ENCODE data around the gene YRDC.
"Not testable (repeated sequence)": the region's sequence is repeated elsewhere in the genome, so short reads cannot be mapped to it uniquely, and the experiment has no call there.

YRDC gene

DNA sequence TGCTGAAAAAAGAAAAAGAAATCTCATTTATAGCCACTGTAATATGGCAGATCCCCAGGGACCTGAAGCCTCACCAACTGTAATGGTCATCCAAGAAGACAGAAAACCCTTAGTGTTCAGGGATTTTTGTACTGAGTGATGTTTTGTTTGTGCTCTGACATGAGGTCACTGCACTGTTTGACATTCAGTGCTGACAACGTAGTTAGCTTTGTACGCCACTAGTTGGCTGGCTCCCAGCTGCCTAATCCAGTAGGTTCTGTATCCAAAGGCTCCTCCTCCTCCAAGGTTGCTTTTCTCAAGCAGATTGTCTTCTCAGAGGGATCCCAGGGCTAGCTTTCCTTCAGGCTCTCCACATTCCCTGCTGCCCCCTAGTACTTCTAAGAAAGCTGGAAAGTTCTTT lies 9.5 kb upstream of the YRDC start:
- DNase-seq = no peak

DNA sequence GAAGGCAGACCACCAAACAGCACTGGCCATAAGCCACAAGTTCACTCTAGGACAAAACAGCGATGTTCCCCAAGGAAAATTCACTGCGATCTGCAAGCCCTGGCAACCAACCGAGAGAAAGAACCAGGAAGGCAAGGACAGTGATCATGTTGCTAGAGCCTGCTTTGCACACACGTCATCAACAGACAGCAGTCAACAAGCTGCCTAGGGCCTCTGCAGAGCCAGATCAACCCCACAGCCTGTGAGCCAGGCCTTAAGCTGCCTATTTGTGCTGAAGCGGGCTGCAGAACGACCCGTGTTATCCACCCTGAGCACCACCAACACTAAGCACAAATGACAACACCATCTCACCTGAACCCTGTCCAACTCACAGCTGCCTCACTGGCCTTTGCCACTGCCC lies 6.2 kb upstream of the YRDC start:
- no peak for DNase-seq

DNA sequence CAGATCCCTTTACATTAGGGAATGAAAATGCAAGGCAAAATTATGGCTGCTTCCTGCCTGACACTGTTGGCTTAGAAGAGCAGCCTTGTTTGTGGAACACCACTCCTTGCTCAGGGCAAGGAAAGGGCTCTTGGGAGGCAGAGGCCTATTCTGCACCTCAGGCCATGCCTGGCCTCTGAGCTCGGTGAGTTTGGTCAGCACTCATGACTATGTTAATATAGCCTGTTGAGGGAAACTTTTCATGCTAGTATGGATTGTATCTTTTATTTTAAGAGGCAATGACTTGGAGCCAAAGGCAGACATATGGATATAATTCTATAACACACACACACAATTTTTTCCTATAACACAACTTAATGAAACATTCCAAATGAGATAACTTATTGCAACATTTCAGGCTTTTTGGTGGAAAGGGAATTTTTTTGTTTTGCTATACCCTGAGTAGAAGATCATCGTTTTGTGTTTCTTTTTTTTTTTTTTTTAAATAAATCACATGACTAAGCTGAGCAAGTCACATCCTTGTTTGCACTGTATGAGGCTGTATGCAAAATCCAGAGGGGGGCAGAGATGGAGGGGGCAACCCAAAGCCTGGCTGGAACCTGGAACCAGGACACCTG lies 5.6 kb upstream of the YRDC start:
- no peak for DNase-seq

DNA sequence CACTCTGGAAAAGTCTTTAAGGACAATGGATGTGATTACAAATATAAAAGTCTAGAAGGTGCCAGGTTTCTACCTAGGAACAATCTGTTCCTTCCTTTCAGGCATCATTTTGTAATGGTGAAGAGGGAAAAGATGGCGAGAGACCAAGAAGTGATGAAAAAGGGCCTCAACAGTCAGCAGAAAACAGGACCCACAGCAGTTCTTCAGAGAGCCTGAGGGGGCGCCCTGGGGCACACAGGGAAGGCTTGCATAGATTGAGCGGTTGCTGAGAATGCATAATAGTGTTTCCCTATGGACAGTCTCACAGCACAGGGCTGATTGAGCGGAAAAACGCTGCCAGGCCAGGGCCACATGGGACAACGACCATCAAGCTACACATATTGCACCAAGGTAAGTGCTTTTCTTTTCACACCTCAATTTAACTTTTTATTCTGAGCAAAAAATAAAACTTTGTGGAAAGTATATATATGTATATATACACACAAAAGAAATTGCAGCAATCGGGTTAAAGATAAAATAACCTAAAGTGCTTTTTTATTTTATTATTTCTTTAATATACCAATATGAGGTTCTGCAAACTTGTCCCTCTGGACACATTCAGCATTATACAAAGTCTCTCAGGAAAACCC lies 3.1 kb upstream of the YRDC start:
- DNase-seq = peak; percentile 70

DNA sequence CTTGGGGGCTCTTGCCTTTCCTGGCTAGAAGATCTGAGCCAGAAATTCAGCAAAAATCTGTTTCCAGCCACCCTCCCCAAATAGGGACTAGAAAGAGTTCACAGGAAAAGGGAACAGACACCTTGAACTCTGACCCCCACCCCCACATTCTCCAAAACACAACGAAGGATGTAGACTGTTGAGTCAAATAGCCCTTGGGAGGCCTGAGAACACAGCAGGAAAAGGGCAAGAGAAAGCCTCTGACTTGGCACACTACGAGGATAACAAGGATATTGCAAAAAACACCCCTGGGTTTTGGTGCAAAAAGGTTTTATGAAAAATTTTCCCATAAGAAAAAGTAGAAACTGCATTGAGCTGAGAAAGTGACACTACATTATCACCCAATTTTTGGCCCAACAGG lies 1.9 kb upstream of the YRDC start:
- no peak for DNase-seq

DNA sequence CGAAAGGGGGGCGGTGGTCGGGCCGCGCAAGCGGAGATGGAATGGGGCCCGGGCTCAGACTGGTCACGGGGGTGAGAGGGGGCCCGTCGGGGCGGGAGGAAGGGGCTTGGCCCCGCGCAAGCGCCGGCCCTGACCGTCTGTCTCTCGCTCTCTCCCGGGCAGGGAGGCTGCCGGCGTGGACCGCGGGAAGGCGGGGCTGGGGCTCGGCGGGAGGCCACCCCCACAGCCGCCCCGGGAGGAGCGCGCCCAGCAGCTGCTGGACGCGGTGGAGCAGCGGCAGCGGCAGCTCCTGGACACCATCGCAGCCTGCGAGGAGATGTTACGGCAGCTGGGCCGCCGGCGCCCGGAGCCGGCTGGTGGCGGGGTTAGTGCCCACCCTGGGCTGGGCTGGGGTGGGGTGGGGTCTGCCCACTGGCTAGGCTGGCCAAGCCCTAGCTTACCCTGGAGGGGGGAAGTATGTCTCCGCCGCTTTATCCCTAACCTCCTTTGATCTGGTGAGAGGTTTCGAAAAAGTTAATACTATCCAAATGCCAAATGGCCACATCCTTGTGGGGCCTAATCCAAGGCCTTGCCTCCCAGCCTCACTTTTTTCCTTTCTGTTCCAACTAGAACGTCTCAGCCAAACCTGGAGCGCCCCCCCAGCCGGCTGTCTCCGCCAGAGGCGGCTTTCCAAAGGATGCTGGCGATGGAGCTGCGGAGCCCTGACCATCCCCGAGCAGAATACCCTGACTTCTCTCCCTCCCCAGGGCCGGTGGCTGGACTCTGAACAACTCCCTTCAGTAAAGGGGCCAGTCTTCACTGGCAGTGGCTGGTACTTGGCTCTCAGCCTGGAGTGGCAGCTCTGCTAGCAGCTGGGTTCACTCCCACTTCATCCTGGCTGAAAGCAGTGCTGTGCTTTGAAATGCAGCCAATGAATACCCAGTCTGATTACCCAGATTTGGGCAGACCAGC lies 636 bp upstream of the YRDC start:
- DNase-seq = peak; percentile 49

DNA sequence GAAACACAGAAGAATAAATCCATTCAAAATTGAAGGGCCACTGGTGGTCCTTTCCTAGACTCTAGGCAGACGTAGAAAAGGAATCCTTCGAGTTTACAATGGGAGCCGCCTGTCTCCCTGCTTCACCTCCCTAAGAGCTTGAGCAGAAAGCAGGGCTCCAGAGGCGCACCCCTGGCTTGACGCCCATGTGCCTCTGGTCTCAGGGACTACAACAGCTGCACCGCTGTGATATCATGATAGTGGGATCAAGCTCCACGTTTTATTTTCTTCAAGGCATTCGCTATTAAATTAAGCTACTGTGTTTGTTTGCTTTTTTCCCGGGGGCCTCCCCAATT lies 821 bp downstream of the YRDC start:
- no peak for DNase-seq

DNA sequence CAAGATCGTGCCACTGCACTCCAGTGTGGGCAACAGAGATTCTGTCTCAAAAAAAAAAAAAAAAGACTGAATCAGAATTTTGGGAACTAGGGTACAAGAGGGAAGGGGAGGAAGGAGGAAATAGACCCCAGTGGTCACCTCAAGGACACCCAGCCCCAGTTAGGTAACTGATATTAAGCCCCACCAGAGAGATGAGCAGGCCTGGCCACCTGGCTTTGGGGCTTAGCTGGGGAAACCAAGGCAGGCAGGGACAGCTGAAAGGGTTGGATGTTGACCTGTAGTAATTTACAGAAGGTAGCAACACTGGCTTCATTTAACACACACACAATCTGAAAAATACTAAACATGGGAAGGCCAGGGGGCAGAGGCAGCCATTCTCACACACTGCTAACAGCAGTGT lies 5.6 kb downstream of the YRDC start:
- no peak for DNase-seq

DNA sequence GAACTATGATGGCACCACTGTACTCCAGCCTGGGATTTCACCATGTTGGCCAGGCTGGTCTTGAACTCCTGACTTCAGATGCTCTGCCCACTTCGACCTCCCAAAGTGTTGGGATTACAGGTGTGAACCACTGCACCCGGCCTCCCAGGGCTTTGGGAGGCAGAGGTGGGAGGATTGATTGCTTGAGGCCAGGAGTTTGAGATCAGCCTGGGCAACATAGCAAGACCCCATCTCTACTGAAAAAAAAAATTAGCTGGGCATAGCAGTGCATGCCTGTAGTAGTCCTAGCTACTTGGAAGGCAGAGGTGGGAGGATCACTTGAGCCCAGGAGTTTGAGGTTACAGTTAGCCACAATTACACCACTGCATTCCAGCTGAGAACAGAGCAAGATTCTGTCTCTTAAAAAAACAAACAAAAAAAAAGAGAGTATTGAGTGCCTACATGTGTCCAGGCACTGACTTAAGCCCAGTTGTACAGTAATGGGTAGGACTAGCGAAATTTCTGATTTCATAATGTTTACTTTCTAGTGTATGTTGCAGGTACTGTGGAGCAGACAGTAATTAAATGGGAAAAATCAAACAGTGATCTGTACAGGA lies 10.2 kb downstream of the YRDC start:
- no peak for DNase-seq

DNA sequence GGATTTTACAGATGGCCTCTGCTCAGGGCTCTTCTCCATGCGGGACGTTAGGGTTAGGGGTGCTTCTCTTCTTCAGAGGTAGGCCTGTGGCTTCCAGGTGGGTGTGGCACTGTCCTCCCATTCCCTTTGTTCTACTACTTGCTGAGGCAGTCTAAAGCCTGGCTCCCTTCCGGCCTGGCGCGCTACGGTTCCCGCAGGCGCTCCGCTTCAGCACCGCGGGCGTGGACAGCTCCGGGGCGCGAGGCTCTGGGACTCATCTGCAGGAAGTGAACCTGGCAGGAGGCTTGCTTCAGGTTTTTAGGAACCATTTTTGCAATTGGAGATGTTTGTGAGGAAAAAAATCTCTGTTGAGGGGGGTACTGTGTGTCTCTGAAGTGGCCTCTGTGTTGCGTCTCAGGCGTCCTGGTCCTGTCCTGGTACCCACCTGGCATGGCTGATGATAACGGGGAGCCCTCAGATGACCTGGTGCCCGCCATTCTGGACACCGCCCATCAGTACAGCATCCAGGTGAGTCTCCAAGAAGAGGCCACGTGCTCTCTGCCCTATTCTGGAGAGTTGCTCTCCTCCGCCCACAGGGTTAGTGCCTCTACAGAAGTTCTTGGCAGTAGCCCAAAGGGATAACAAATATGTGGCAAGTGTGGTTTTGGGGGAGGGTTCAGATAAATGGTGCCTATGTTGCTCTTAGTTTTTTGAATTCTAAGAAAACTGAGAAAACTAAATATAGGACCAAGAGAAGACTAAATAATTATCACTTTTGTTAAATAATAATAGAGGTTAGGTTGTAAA lies 12.5 kb downstream of the YRDC start:
- peak; percentile 46 for DNase-seq

DNA sequence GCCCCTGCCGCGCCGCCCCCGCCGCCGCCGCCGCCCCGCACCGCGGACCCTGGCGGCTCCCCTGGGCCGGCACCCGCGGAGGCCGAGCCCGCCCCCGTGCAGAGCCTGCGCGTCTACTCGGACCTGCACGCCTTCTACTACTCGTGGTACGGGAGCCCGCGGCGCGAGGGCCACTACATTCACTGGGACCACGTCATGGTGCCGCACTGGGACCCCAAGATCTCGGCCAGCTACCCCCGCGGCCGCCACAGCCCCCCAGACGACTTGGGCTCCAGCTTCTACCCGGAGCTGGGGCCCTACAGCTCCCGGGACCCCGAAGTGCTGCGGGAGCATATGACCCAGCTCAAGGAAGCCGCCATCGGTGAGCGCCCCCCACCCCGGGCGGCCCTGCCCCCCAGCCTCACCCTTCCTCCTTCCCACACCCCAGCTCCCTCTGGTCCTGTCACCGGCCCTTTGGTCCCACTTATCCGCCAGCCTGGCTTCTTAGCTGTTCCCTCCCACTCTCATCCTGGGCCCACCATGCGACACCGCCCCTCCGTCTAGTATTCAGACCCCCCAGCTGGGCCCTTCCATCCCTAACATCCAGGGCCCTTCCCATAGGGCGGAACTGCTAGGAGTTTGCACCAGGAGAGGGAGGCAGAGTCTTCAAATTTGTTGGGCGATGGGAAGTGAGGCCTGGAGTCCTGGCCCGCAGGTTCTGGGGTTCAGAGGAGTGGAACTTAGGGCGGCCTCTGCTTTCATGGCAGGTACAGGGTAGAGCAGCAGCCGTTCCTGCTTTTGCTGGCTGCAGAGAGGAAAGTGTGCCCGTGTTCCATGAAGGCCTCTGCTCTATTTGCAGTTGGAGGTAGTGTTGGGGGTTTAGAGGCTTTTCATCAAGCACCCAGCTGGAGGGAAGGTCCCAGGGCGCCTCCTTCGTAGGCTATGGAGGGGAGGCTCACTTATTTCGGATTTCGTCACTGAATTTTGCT lies 13.4 kb downstream of the YRDC start:
- DNase-seq = no peak

DNA sequence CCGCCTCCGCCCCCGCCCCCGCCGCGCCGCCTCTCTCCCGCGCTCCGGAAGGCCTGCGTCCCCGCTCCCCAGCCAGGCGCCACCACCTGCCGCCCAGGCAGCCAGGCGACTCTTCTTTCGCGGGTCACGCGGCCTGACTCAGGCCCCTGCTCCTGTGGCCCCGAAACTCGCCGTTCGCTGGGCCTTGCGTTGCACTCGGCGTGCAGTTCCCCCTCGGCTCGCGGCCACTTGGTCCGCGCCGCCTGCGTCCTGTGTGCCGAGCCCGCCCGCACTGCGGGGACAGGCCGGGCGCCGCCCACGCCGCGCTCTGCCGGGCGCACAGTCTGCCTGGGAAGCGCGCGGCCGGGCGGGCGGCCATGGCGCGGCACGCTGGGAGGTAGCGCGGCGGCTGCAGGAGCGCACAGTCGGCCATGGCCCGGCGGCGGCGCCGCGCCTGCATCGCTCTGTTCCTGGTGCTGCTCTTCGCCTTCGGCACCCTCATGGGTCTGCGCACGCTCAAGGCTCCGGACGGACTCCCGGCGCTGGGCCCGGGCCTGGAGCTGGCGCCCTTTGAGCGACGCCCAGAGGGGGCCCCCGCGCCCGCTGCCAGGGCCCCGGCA lies 14.1 kb downstream of the YRDC start, which contains the start of gene MANEAL:
Gene MANEAL, plus strand, starts transcription at position 75 of the 599 bp plus-strand sequence. Its CDS starts 336 bp downstream, at position 411.
- DNase-seq = peak; percentile 37

DNA sequence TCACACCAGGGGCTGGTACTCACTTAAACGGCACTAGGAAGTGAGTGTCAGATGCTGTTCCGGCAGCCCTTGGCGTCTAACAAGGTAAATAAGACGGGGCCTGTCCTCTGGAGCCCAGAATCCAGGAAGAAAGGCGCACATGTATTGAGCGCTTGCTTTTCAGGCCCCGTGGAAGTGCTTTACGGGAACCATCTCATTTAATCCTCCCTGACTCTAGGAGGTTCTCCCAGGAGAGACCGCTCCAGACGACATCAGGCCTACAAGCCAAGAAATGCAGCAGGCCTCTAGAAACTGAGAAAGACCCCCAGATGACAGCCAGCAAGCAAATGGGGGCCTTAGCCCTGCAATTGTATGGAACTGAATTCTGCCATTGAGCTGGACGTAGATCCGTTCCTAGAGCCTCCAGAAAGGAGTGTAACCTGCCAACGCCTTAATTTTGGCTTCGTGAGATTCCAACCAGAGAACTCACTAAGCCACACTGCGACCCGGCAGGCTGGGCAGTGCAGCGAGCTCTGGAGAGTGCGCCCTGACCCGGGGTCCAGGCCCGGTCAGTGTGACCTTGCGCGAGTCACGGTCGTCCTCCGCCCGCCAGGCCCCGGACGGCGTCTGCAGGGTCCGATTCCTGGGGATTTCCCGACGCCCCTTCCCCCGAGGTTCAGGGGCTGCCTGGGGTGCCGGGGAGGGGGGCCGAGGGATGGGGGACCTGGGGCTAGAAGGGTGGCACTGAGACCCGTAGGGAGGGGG lies 14.9 kb downstream of the YRDC start:
- DNase-seq = no peak

DNA sequence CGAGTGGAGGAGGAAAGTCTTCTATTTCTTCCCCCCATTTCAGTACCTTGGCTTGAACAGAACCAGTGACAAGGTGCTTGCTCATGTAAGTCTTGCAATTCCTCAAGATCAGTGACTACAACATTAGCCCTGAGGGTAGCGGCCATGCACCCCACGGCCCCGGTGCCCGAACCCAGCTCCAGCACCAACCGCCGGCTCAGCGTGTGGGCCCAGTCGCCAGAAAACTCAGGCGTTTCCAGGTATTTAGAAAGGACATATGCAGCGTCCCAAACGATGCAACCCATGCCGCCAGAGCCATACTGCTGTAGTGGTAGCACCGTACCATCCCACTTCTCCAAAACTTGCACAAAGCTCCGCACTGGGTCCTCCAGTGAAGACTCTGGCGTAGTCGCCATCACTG lies 25.5 kb downstream of the YRDC start:
- no peak for DNase-seq

DNA sequence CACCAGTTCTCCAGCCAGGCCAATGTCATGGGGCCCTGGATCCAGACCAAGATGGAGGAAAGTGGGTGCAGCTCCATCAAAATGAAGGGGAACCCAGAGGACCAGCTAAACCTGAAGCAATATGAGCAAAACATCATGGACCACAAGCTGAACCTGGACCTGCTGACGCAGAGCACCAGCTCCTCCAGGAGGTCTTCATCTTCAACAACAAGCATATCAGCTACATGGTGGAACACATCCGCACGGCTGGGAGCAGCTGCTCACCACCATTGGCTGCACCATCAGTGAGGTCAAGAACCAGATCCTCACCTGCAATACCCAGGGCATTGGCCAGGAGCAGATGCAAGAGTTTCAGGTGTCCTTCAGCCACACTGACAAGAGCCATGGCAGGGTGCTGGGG lies 29.4 kb downstream of the YRDC start:
- DNase-seq = no peak

DNA sequence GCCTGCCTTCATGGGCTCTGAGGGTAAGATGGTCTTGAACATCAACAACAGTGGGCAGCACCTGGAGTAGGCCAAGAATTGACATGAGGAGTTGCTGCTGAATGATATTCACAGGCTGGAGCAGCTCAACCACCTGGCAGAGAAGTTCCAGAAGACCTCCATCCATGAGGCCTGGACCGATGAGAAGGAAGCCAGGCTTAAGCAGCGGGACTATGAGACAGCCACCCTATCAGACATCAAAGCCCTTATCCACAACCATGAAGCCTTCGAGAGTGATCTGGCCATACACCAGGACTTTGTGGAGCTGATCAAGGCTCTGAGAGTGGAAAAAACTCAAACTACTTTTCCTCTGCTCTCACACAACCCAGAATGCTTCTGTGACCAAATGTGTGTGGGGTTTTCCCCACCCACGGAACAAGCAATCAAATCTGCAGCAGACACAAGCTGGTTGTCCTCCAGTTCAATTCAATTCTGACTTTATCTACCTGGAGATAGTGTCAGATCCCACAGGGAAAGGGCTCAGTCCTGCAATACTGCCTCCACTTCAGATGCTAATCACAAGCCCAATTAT lies 31.0 kb downstream of the YRDC start:
- DNase-seq = peak; percentile 30

DNA sequence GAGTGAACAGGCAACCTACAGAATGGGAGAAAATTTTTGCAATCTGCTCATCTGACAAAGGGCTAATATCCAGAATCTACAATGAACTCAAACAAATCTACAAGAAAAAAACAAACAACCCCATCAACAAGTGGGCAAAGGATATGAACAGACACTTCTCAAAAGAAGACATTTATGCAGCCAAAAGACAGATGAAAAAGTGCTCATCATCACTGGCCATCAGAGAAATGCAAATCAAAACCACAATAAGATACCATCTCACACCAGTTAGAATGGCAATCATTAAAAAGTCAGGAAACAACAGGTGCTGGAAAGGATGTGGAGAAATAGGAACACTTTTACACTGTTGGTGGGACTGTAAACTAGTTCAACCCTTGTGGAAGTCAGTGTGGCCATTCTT lies 36.6 kb downstream of the YRDC start:
- not testable (repeated sequence) for DNase-seq

DNA sequence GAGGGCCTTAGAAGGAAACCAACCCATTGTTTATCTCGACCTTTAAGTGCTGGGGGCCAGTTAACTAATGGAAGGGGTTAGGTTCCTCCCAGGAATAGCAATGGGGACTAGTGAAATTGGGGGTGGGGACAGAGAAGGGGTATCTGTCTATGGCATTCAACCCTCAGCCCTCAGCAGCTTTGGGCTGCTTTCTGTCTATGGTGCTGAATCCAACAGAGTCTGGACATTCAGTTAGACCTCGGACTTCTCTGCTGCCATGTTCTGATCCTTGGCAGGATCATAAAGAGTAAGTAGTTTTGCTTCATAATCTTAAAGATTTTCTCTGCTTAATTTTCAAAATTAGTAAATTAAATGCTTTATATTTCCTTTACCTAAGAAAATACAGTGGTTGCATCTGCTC lies 40.5 kb downstream of the YRDC start:
- DNase-seq = no peak

DNA sequence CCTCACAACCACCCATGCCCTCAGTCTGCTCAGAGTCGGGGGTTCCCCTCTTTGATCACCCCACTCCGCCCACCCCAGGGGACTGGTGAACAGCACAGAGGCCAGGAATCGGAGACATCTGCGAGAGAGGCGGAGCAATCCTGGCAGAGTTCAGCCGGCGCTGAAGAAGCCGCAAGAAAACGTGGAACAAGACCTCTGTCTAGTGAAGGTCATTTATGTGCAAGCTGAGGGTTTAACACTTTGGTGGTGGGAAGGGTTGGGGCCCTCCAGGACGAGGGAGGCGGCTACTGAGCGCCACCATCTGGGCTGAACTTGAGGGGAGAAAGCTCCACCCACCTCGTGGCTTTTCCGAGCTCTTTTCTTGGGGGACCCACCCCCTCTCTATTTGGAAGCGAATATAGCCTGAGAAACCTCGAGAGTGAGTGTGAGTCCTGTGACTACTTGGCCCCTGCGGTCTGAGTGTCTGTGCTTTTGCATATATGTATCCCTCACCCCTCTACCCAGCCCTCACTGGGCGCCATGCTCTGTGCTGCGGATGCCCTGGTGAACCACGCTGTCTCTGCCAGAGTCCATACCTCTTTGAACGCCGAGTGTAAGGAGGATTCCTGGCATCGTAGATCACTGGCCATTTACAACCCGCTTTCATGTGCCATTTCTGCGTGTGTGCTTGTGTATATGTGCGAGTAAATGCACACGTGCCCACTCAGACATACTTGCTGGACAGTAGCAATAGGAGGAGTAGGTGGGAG lies 41.9 kb downstream of the YRDC start:
- DNase-seq = peak; percentile 19

Data from activated naive CD4-positive, alpha-beta T cell treated with Interleukin-2 at 50 U/mL for 16 hours (primary cell).